ENCODE measurements around the gene CGA.
"Not testable (repeated sequence)": the region's sequence is repeated elsewhere in the genome, so short reads cannot be mapped to it uniquely, and the experiment has no call there.

The CGA gene

GRCh38 chr6:87095087-87095509 is at the start of gene CGA:
CGA (minus strand) TSS chr6:87095106; CDS start chr6:87088200, 6,906 bp downstream.
- Histone ChIP-seq H3K27me3 (ENCODE audit: control insufficient read depth, insufficient read depth, low read length) (no peaks in the 10 kb centered on the region), H3K9me3 (ENCODE audit: control insufficient read depth, insufficient read depth, low read length) (no peaks in the 10 kb centered on the region), H3K4me1 (ENCODE audit: control insufficient read depth, insufficient read depth, low read length) (no peaks in the 10 kb centered on the region), H3K9ac (ENCODE audit: low read depth, low read length) (no peak within 1 kb of the TSS), H3K4me3 (ENCODE audit: low read depth, low read length) (no peak within 1 kb of the TSS), H3K36me3 (ENCODE audit: control insufficient read depth, insufficient read depth, low read length) (no peaks in the 10 kb centered on the region)

- H3K27me3 ChIP-seq (ENCODE audit: control insufficient read depth, insufficient read depth, low read length); H3K9me3 ChIP-seq (ENCODE audit: control insufficient read depth, insufficient read depth, low read length); H3K4me3 ChIP-seq (ENCODE audit: low read depth, low read length); H3K36me3 ChIP-seq (ENCODE audit: control insufficient read depth, insufficient read depth, low read length); H3K9ac ChIP-seq (ENCODE audit: low read depth, low read length); H3K4me1 ChIP-seq (ENCODE audit: control insufficient read depth, insufficient read depth, low read length): not testable (repeated sequence)
Measured at GRCh38 chr6:87139927-87140326, 45.0 kb upstream of the CGA start.

- peaks cover 5% of the 10 kb centered on the region for H3K9me3 ChIP-seq (ENCODE audit: control insufficient read depth, insufficient read depth, low read length)
- no peak overlapping the region for H3K4me3 ChIP-seq (ENCODE audit: low read depth, low read length)
- H3K4me1 ChIP-seq (ENCODE audit: control insufficient read depth, insufficient read depth, low read length): no peaks in the 10 kb centered on the region
- no peaks in the 10 kb centered on the region for H3K36me3 ChIP-seq (ENCODE audit: control insufficient read depth, insufficient read depth, low read length)
- H3K27me3 ChIP-seq (ENCODE audit: control insufficient read depth, insufficient read depth, low read length): no peaks in the 10 kb centered on the region
- no peak overlapping the region for H3K9ac ChIP-seq (ENCODE audit: low read depth, low read length)
Measured at GRCh38 chr6:87139236-87139635, 44.3 kb upstream of the CGA start.

GRCh38 chr6:87136963-87137362 is 42.1 kb upstream of the CGA start:
- H3K36me3 ChIP-seq (ENCODE audit: control insufficient read depth, insufficient read depth, low read length): no peaks in the 10 kb centered on the region
- H3K4me1 ChIP-seq (ENCODE audit: control insufficient read depth, insufficient read depth, low read length): no peaks in the 10 kb centered on the region
- peaks cover 5% of the 10 kb centered on the region for H3K9me3 ChIP-seq (ENCODE audit: control insufficient read depth, insufficient read depth, low read length)
- no peak overlapping the region for H3K9ac ChIP-seq (ENCODE audit: low read depth, low read length)
- H3K27me3 ChIP-seq (ENCODE audit: control insufficient read depth, insufficient read depth, low read length): no peaks in the 10 kb centered on the region
- H3K4me3 ChIP-seq (ENCODE audit: low read depth, low read length): no peak overlapping the region

- Histone ChIP-seq H3K27me3 (ENCODE audit: control insufficient read depth, insufficient read depth, low read length) (no peaks in the 10 kb centered on the region), H3K36me3 (ENCODE audit: control insufficient read depth, insufficient read depth, low read length) (no peaks in the 10 kb centered on the region), H3K9me3 (ENCODE audit: control insufficient read depth, insufficient read depth, low read length) (no peaks in the 10 kb centered on the region), H3K4me1 (ENCODE audit: control insufficient read depth, insufficient read depth, low read length) (no peaks in the 10 kb centered on the region), H3K4me3 (ENCODE audit: low read depth, low read length) (no peak overlapping the region), H3K9ac (ENCODE audit: low read depth, low read length) (no peak overlapping the region)
Measured at GRCh38 chr6:87127737-87128136, 32.8 kb upstream of the CGA start.

- Histone ChIP-seq H3K9ac (ENCODE audit: low read depth, low read length) (no peak overlapping the region), H3K4me1 (ENCODE audit: control insufficient read depth, insufficient read depth, low read length) (no peaks in the 10 kb centered on the region), H3K4me3 (ENCODE audit: low read depth, low read length) (no peak overlapping the region), H3K9me3 (ENCODE audit: control insufficient read depth, insufficient read depth, low read length) (no peaks in the 10 kb centered on the region), H3K27me3 (ENCODE audit: control insufficient read depth, insufficient read depth, low read length) (peaks cover 2% of the 10 kb centered on the region), H3K36me3 (ENCODE audit: control insufficient read depth, insufficient read depth, low read length) (no peaks in the 10 kb centered on the region)
Measured at GRCh38 chr6:87126501-87126900, 31.6 kb upstream of the CGA start.

GRCh38 chr6:87124074-87124473 is 29.2 kb upstream of the CGA start:
- H3K4me3 ChIP-seq (ENCODE audit: low read depth, low read length): no peak overlapping the region
- no peak overlapping the region for H3K9ac ChIP-seq (ENCODE audit: low read depth, low read length)
- peaks cover 3% of the 10 kb centered on the region for H3K27me3 ChIP-seq (ENCODE audit: control insufficient read depth, insufficient read depth, low read length)
- no peaks in the 10 kb centered on the region for H3K9me3 ChIP-seq (ENCODE audit: control insufficient read depth, insufficient read depth, low read length)
- no peaks in the 10 kb centered on the region for H3K4me1 ChIP-seq (ENCODE audit: control insufficient read depth, insufficient read depth, low read length)
- no peaks in the 10 kb centered on the region for H3K36me3 ChIP-seq (ENCODE audit: control insufficient read depth, insufficient read depth, low read length)

GRCh38 chr6:87122477-87122876 is 27.6 kb upstream of the CGA start:
- Histone ChIP-seq H3K4me3 (ENCODE audit: low read depth, low read length) (peak overlapping the region; percentile 30), H3K27me3 (ENCODE audit: control insufficient read depth, insufficient read depth, low read length) (peaks cover 3% of the 10 kb centered on the region)

GRCh38 chr6:87118054-87118453 is 23.1 kb upstream of the CGA start:
- peaks cover 8% of the 10 kb centered on the region for H3K4me1 ChIP-seq (ENCODE audit: control insufficient read depth, insufficient read depth, low read length)
- no peak overlapping the region for H3K9ac ChIP-seq (ENCODE audit: low read depth, low read length)
- H3K4me3 ChIP-seq (ENCODE audit: low read depth, low read length): no peak overlapping the region
- H3K27me3 ChIP-seq (ENCODE audit: control insufficient read depth, insufficient read depth, low read length): peaks cover 3% of the 10 kb centered on the region
- H3K9me3 ChIP-seq (ENCODE audit: control insufficient read depth, insufficient read depth, low read length): no peaks in the 10 kb centered on the region
- no peaks in the 10 kb centered on the region for H3K36me3 ChIP-seq (ENCODE audit: control insufficient read depth, insufficient read depth, low read length)

More at GRCh38 chr6:87122477-87122876, 27.6 kb upstream of the CGA start:
- Histone ChIP-seq H3K4me1 (ENCODE audit: control insufficient read depth, insufficient read depth, low read length) (no peaks in the 10 kb centered on the region), H3K9me3 (ENCODE audit: control insufficient read depth, insufficient read depth, low read length) (no peaks in the 10 kb centered on the region), H3K9ac (ENCODE audit: low read depth, low read length) (no peak overlapping the region), H3K36me3 (ENCODE audit: control insufficient read depth, insufficient read depth, low read length) (no peaks in the 10 kb centered on the region)

GRCh38 chr6:87116922-87117321 is 22.0 kb upstream of the CGA start:
- no peak overlapping the region for H3K4me3 ChIP-seq (ENCODE audit: low read depth, low read length)
- peaks cover 8% of the 10 kb centered on the region for H3K4me1 ChIP-seq (ENCODE audit: control insufficient read depth, insufficient read depth, low read length)
- peaks cover 3% of the 10 kb centered on the region for H3K27me3 ChIP-seq (ENCODE audit: control insufficient read depth, insufficient read depth, low read length)
- H3K36me3 ChIP-seq (ENCODE audit: control insufficient read depth, insufficient read depth, low read length): no peaks in the 10 kb centered on the region
- H3K9ac ChIP-seq (ENCODE audit: low read depth, low read length): no peak overlapping the region
- H3K9me3 ChIP-seq (ENCODE audit: control insufficient read depth, insufficient read depth, low read length): no peaks in the 10 kb centered on the region

- H3K9ac ChIP-seq (ENCODE audit: low read depth, low read length): no peak overlapping the region
- H3K36me3 ChIP-seq (ENCODE audit: control insufficient read depth, insufficient read depth, low read length): no peaks in the 10 kb centered on the region
- no peaks in the 10 kb centered on the region for H3K9me3 ChIP-seq (ENCODE audit: control insufficient read depth, insufficient read depth, low read length)
- peaks cover 8% of the 10 kb centered on the region for H3K4me1 ChIP-seq (ENCODE audit: control insufficient read depth, insufficient read depth, low read length)
- H3K4me3 ChIP-seq (ENCODE audit: low read depth, low read length): no peak overlapping the region
- no peaks in the 10 kb centered on the region for H3K27me3 ChIP-seq (ENCODE audit: control insufficient read depth, insufficient read depth, low read length)
Measured at GRCh38 chr6:87115402-87116135, 20.7 kb upstream of the CGA start.

- Histone ChIP-seq H3K9me3 (ENCODE audit: control insufficient read depth, insufficient read depth, low read length) (no peaks in the 10 kb centered on the region), H3K36me3 (ENCODE audit: control insufficient read depth, insufficient read depth, low read length) (no peaks in the 10 kb centered on the region), H3K9ac (ENCODE audit: low read depth, low read length) (no peak overlapping the region), H3K4me1 (ENCODE audit: control insufficient read depth, insufficient read depth, low read length) (peaks cover 8% of the 10 kb centered on the region), H3K27me3 (ENCODE audit: control insufficient read depth, insufficient read depth, low read length) (no peaks in the 10 kb centered on the region), H3K4me3 (ENCODE audit: low read depth, low read length) (no peak overlapping the region)
Measured at GRCh38 chr6:87110636-87111035, 15.7 kb upstream of the CGA start.

Data from iPS-15b (cell line).